NCI-H146 (cell line): ENCODE data around the gene MTF1.

ENCODE experiments used
- DNase-seq: peaks from one replicate; lab custom pipeline; 2025; lab: John Stamatoyannopoulos, UW

Gene MTF1

DNA sequence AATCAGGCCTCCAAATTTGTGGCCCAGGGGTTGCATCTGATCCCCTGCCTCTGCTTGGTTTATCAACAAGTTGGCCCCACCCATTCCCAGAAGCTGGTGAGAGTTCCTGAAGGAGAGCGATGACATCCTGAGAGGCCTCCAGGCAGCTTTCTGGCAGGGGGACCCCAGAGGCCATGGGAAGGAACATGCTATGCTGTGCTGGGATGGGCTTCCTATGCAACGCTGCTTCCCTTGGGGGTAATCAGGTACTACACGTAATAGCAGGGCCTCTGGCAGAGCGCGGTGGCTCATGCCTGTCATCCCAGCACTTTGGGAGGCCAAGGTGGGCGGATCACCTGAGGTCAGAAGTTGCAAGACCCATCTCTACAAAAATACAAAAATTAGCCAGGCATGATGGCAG is 8.4 kb upstream of the MTF1 start:
- DNase-seq: no peak

DNA sequence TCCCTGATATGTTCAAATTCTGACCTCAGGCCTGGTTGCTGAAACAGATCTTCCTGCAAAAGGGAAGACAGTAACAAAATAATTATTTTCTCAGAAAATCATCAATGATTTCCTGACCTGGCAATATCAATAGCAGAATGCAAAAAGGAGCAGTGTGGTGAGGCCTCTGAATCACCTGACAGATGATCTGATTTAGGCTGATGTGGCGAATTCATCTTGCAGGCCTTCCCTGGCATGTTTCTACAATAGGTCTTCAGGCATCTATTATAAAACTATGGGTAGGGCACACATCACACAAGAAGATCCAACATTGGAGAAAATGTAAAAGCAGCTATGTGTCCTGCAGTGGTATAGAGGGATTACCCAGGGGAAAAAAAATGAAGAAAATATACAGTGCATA is 7.1 kb upstream of the MTF1 start:
- DNase-seq: no peak

DNA sequence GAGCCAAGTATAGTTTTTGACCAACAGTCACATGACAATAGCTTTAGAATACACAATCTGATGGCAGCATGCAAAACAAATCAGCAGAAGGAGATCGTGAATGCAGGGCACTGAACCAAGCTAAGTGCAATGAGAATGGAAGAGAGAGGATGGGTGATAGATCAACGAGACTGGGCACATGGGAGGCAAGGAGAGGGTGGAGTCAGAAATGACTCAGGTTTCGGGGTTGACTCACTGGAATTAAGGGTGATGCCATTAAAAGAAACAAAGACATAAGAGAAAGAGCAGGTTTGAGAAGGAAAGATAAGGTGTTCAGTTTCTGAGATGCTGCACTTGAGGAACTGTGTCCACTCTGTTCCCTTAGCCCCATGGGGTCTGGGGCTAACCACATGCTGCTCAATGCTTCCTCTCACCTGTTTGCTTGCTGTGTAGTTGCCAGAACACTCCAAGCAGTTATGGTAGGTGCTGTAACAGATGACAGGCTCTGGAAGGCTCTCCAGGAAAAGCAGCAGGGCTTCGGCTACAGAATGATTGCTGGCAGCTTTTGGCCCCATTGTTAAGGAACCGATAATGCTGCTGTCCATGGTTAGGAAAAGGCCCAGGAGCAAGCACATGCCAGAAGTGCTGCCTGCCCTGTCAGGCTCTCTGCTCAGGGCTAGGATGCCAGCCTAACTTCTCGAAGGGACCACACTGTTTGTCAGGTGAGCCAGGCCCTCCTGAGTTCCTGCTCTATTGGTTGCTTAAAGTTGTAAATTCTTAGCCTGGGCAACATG is 6.1 kb upstream of the MTF1 start:
- no peak for DNase-seq

DNA sequence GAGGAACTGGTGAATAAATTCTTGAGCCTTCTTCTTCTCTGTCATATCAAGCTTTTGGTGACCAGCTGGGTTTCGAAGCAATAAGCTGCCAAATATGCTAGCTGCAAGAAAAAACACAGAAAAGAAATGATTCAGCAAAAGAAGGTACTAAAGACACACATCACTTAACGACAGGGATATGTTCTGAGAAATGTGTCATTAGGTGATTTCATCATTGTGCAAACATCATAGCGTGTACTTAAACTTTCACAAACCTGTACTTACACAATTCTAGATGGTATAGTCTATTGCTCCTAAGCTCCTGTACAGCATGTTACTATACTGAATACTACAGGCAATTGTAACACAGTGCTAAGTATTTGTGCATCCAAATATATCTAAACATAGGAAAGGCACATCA is 2.9 kb upstream of the MTF1 start:
- no peak for DNase-seq

DNA sequence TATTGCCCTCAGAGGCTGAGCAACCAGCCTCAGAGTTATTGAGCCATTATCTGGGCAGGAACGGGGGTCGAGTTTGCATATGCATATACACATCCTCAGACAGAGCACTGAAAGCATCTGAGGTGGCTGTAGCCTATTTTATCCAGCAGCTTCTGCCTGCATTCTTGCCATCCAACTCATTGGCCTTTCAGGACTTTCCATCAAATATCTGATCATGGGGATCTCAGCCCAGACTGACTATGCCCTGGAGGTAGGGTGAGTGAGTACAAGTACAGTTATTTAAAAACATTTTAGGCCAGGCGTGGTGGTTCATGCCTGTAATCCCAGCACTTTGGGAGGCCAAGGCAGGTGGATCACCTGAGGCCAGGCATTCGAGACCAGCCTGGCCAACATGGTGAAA is 1.8 kb upstream of the MTF1 start:
- DNase-seq: no peak

DNA sequence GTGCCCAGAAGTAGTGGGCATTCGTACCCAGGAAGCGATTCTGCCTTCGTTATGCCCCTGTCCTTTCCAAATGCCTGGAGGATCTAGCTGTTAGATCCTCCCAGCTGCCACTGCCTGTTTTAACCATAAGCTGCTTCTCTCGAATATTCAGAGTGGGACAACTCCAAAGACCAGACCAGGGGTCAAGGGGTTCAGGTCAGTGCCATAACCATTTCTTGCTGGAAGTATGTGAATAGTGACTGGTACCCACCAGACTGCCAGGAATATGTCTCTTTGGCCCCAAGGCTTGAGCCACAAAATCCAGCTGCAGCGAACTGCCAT is 914 bp upstream of the MTF1 start:
- DNase-seq: no peak

DNA sequence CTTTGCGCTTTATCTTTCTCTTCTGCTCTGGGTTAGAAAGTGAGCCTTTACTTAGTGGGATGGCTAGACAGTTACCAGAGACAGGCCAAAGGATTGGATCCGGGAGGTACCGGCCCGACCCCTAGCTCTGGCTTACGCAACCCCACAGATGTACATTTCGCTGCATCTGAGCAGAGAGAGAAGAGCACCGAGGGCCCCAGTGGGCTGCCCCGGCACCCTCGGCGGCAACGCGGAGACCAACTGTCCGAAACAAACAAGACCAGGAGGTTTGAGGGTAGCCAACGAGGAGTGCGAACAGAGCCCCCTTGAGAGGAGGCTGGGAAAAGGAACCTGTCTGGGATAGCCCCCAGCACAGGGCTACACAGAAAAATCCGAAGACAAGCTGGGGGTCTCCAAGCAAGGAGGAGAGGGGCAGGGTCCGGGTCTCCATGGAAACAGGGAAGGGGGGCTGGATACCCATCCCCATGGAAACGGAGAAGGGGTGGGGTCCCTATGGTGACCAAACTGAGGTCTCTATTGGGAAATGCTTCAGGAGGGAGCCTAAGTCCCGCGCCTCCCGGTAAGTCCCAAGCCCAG is 373 bp downstream of the MTF1 start:
- no peak for DNase-seq

DNA sequence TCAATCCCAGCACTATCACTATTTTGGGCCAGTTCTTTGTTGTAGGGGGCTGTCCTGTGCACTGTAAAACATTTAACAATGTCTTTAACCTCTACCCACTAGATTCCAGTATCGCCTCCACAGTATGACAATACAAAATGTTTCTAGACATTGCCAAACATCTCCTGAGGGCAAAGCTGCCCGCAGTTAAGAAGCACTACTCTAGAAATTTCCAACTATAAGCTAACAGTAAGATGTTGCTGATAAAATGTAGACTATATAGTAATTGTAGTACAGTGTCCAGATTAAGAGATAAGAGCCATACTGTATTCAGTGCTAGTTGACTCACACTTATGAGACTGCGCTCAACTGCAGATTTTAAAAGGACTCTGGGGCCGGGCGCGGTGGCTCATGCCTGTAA is 5.0 kb downstream of the MTF1 start:
- DNase-seq: no peak

DNA sequence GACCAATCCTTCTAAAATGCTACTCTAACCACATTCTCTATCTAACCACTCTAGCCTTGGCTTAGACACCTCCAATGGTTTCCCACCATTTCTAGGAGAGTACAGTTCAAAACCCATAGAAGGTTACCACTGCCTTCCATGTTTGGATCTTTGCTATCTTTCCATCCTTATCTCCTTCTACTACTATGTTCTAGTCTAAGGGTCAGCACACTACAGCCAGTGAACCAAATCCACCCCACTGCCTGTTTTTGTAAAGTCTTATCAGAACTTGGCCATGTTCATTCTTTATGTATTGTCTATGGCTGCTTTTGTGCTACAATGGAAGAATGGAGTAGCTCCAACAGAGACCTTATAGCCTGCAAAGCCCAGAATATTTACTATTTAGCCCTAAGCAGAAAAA is 6.2 kb downstream of the MTF1 start:
- DNase-seq: no peak

DNA sequence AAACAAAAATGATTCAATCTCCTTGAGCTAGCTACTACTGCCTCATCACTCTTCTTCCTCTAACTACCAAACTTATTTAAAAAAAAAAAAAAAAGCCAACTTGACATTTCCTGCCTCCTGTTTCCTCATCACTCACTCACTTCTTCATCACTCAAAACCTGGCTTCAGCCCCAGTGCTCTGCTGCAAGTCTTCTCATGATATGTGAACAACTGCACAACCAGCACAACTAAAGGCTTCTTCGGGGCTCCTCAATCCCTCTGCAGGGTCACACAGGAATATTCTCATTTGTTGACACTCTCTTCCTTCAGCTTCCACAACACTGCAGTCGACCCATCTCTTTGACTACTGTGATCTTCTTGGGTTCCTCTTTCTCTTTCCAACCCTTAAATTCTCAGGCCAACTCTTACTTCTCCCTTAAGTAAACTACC is 7.6 kb downstream of the MTF1 start:
- DNase-seq: no peak

DNA sequence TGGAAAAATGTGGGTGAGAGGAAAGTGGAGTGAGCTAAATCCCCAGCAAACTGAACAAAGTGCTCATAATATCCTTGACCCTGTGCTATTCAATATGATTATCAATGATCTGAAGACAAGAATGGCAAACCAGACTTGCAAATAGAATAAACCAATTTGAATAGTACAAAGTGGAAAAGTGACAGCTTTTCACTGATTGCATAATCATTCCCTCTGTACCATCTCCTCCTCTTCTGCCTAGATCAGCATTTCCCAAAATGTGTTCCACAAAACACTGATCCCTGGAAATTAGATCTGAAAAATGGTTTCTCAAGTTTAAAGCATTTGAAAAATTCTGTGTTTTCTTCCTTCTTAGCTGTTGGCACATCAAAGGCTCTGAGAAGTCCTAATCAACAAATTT is 8.1 kb downstream of the MTF1 start:
- DNase-seq: no peak

DNA sequence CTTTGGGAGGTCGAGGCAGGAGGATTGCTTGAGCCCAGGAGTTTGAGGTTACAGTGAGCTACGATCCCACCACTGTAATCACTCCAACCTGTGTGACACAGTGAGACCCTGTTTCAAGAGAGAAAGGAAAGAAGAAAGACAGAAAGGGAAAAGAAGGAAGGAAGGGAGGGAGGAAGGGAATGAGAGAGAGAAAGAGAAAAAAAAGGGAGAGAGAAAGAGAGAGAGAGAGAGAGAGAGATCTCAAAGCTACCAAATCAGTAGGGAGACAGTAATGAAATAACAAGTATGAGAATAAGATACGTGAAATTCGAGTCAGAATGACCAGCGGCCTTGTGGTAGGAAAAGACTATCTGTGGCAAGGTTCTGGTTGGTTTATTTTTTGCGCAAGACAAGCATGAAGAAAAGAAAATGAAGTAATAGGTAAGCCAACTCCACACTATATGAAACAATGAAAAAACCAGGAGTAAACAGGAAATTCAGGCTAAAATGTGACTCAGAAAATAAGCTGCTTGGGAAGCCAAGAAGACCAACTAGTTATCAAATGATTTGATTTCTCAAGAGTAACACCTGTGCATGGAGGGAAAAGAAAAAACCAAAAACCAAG is 8.9 kb downstream of the MTF1 start:
- DNase-seq: no peak

DNA sequence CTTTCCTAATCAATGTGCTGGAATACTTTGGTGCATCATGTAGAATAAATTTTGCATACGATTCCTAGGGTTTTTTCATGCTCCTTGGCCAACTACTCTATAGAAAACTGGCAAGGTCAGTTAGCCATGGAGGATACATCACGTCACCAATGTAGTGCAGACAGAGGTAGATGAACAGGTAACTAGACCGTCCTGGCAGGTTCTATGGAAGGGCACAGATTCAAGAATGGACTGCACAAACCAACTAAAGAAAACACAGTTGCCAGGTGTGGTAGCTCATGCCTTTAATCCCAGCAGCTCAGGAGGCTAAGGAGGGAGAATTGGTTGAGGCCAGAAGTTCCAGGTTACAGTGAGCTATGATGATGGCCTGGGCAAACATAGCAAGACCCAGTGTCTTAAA is 9.9 kb downstream of the MTF1 start:
- no peak for DNase-seq

DNA sequence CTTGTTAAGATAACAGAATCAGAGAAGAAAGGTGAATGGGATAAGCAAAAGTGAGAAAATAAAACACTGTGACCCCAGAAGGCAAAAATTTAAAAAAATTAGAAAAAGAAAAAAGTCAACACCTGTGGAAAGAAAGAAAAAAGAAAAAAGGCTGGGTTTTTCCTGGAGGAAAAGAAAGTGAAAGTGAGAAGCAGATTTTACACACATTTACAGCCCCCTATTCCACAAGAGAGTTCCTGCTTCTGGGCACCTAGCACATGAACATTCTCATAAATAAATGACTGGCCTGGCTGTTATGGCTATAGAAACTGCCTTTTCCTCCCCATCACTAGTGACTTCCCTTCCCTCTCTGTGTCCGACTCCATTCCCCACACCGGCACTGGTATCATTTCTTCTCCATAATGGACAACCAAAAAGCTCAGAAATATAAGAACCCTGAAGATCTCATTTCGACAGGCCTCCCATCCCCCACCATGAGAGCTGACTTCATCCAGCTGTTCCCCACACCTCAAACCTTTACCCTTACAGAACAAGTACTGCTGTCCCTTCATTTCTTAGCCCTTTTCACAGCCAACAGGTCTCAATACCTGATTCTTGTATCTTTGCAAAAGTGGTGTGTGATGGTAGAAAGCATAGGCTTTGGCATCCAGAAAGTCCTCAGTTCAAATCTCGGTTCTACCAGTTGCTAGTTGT is 12.6 kb downstream of the MTF1 start:
- no peak for DNase-seq

DNA sequence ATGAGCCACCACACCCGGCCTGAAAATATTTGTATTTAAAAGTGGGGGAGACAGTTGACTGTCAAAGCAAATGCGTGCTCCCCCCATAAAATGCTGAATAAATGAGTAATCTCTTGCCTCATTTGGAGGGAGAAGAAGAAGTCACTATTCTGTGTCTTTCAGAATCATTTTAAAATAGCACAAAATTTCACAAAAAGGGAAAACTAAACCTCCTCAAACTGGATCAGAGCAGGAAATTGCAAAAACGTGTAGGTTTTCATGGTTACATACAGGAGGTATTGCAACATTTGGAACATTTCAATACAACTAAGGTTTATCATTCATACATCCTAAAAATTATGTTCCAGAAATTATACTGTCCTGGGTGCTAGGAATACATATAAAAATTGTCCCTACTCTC is 13.6 kb downstream of the MTF1 start:
- DNase-seq: no peak

DNA sequence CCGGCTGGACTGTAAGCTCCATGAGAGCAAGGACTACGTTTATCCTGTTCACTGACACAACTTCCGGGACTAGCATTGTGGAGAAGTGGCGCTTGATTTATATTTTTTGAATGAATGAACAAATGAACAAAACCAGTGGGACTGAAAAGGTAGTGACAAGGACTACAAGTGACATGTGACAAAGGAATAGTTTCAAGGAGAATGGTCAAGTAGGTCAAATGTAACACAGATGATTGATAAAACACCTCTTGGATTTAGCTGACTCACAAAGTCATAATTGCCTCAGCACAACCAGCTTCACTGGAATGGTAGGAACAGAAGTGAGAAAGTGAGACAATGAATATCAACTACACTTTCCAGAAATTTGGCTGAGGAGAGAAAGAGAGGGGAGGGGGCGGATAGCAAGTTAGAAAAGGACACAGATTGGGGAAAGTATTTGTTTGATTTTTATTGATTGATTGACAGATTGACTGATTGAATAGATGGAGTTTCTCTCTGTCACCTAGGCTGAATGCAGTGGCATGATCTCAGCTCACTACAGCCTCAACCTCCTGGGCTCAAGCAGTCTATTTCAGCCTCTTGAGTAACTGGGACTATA is 14.2 kb downstream of the MTF1 start:
- no peak for DNase-seq

DNA sequence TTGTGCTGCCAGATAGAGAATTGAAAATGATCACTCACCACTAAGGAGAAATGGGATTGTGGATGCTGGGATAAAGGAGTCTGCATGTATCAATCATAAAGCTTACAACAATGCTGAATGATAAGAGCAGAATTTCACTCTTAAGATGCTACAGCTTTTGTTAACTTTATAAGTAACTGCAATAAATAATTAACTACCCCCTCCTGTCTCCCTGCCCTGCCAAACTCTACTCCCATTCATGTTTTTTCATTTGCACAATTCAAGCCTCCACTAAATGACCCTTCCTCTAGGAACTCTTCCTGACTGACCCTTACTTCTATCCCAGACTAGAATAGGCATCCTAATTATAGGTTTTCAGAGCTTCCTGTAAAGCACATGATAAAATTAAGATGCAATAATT is 14.9 kb downstream of the MTF1 start:
- DNase-seq: no peak

DNA sequence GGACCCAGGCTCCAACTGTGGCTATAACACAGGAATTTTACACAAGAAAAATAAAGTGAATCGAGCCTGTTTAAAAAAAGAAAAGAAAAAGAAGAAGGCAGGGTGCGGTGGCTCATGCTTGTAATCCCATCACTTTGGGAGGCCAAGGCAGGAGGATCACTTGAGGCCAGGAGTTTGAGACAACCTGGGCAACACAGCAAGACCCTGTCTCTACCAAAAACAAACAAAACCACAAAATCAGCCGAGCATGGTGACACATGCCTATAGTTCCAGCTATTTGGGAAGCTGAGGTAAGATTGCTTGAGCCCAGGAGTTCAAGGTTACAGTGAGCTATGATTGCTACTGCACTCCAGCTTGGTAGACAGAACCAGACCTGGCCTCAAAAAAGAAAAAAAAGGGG is 17.7 kb downstream of the MTF1 start:
- no peak for DNase-seq

DNA sequence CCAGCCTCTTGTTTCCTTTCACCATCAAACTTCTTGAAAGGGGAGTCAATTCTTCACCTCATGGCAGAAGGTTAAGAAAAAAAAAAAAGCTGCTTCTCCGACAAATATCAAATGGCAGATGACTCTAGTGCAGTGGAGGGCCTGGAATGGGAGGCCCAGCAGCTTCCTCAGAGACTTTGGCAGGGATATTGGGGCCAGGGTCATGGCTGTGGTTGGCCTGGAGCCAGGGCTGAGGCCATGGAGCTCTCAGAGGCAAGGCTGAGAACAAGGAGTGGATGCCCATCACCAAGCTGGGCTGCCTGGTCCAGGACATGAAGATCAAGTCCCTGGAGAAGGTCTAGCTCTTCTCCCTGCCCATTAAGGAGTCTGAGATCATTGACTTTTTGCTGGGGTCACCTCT is 18.7 kb downstream of the MTF1 start:
- DNase-seq: no peak

DNA sequence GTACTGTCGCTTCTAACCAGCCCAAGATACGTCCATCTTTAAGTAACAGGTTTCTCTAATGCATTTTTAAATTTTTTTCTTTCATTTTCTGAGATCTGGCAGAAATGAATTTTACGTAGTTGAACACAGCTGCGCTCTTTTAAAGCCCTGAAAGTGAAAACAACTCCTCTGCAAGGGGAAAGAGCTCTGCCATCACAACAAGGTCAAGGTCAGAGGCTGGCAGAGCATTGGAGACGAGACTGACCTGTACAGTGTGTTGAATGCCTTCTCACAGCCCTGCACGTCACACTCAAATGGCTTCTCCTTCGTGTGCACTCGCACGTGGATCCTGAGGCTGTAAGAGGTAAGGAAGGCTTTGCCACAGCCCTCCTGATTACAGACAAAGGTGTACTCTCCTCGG is 19.7 kb downstream of the MTF1 start:
- no peak for DNase-seq

DNA sequence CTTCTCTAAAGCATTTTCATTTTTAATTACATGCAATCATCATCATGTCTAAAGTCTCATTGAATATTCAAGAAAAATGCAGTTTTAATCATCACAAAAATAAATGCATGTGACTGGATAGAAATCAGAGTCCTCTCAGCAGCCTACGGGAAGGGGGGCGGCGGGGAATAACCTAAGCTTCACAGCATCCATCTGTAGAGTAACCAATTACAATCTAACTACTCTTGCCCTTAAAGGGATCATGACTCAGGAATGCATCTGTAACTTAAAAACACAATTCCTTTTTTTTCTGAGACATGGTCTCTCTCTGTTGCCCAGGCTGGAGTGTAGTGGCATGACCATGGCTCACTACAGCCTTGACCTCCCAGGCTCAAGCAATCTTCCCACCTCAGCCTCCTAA is 22.6 kb downstream of the MTF1 start:
- DNase-seq: no peak

DNA sequence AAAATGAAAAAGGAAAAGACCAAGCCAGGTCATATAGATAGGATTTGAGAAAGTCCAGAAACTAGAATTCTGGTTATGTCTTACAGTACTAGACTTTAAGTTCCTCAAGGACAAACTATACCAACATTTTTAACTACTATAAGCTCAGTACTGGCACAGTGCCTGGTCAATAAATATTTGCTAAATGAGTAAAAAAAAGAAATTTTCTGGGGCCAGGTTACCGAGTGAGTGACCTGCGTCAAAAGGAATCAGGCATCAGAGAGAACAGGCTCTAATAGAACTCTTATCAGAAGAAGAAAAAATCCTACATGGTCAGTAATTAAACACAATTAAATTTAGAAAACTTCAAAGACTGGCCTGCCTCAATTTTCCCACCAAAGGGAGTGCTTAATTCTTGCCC is 27.6 kb downstream of the MTF1 start:
- no peak for DNase-seq

DNA sequence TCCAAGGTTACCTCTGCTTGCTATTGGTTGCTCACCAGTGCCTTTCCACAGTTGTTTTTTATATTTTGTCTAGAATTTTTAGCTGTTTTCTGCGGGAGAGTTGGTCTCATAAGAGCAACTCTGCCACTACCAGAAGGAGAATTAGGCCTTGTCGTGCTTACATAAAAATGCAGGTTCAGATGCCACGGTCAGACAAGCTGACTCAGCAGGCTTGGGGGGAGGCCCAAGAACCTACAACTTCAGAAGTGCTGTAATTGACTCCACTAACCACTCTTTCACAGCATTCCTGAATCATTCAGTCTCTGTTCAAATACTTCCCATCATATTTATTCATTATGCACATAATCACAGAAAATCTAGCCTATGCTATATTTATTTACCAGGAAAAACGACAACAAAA is 28.3 kb downstream of the MTF1 start:
- no peak for DNase-seq
